Natural killer cell treated with Interleukin-12 subunit alpha and Interleukin-12 subunit beta and Interleukin-15 and Interleukin-18, amount 100 ng/mL, for 72 hours (primary cell): ENCODE measurements around the gene INMT. TPM values are rescaled to one million over a fixed set of nuclear protein-coding genes. Genes with fewer than 3 reads are reported as not detected.

Experiments used
- total RNA-seq, 2 donors: library from RNA; stranded (reverse); gene quantifications; one replicate each; pipeline ENCODE4 v1.2.3, GENCODE V29; 2022

The INMT gene
- total RNA-seq, 2 donors from 2014 or later: 0.33 TPM; not detected in 1

Other genes with a start within 250 kb of the INMT start
- gene GGCT, start 247.3 kb upstream of the INMT start, total RNA-seq: 10 to 100 TPM; 37.9 to 61.7 TPM
- gene GARS1, start 157.3 kb upstream of the INMT start, total RNA-seq: 100 to 1,000 TPM; 178 to 200 TPM
- gene CRHR2, start 69.7 kb upstream of the INMT start, total RNA-seq: not detected
- gene MINDY4, start 19.3 kb downstream of the INMT start, total RNA-seq: 1 to 10 TPM in 1 of 2 donors, under 1 TPM in 1; 0.93 to 2.5 TPM
- gene AQP1, start 159.7 kb downstream of the INMT start, total RNA-seq: under 1 TPM in 1 of 2 donors, not detected in 1; 0.14 TPM
- gene GHRHR, start 211.8 kb downstream of the INMT start, total RNA-seq: not detected